ENCODE data around the gene MDFIC.

The MDFIC gene

DNA sequence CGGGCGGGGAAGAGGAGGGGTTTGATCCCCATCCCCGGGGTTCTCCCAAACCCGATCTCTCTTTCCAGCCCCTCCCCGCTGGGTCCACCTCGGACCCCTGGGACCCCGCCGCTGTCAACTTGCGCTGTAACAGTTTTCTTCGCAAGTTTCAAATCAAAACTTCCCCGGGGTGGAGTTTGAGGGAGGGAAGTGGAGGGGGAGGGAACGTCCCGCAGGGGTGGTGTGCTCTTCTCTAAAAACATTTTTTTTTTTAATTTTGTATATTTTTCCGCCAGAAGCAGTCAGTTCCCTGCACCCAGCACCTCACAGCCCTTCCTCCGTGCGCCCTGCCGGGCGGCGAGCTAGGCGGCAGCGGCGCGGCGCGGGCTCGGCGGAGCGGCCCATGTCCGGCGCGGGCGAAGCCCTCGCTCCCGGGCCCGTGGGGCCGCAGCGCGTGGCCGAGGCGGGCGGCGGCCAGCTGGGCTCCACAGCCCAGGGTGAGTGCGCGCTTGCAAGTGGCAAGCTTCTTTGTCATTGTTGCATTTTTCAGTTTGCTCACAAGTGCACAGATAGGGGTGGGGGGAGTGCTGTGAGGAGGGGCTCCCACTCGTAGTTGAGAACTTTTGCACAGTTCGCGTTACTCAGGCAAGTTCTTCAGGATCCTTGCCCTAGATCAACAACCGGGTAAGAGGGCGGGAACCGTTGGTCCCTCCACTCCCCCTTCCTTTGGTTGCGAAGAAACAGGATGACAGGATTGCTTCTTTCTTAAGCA, 933 bp downstream of the MDFIC start:
- peak; percentile 44 for DNase-seq
- Histone ChIP-seq H3K36me3 (replicated peaks) (no peaks in the 10 kb centered on the region), H3K4me3 (ENCODE audit: low read depth, low read length) (peak overlapping the region; percentile 77), H3K27ac (peak overlapping the region; percentile 62), H3K27me3 (replicated peaks) (no peaks in the 10 kb centered on the region)
- TF ChIP-seq CTCF (IDR thresholded peaks at IDR 0.05; ENCODE audit: low read depth, low read length, missing control alignments) = no peak
- in situ Hi-C loops (cut with HindIII; ENCODE audit: low pct_ligation_motif_present, low sequenced_read_pairs) = no loop called here

- no peak for DNase-seq
- in situ Hi-C loops (cut with HindIII; ENCODE audit: low pct_ligation_motif_present, low sequenced_read_pairs) = no loop called here
- no peaks in the 10 kb centered on the region for H3K36me3 ChIP-seq (replicated peaks)
Observed at GRCh38 chr7:114923403-114923713, 1.5 kb downstream of the MDFIC start.

GRCh38 chr7:114924038-114924712, 2.3 kb downstream of the MDFIC start:
- TF ChIP-seq CTCF (IDR thresholded peaks at IDR 0.05; ENCODE audit: low read depth, low read length, missing control alignments) = no peak
- in situ Hi-C loops (cut with HindIII; ENCODE audit: low pct_ligation_motif_present, low sequenced_read_pairs) = no loop called here
- H3K4me3 ChIP-seq (ENCODE audit: low read depth, low read length) = no peak overlapping the region
- no peak for DNase-seq
- no peaks in the 10 kb centered on the region for H3K36me3 ChIP-seq (replicated peaks)
- H3K27me3 ChIP-seq (replicated peaks) = no peaks in the 10 kb centered on the region
- no peak overlapping the region for H3K27ac ChIP-seq

More at GRCh38 chr7:114923403-114923713, 1.5 kb downstream of the MDFIC start:
- no peak for TF ChIP-seq CTCF (IDR thresholded peaks at IDR 0.05; ENCODE audit: low read depth, low read length, missing control alignments)
- Histone ChIP-seq H3K4me3 (ENCODE audit: low read depth, low read length) (peak overlapping the region; percentile 77), H3K27ac (peak overlapping the region; percentile 62), H3K27me3 (replicated peaks) (no peaks in the 10 kb centered on the region)

DNA sequence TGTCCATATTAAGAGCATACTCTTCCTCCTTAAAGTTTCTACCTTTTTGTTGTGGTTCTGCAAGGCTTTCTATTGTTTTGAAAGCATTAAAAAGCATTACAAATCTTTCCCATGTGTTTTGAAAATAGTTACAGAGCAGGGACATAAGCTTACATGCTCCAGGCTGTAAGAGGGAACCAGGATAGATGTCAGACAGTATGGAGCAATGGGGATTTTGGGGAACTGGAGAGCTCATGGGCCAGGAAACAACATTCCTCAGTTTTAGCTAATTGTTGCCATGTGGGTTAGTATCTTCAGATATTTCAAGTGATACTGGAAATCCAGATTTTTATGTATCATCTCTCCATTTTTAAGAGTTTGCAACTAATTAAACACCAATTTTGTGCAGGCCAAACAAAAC, 3.5 kb downstream of the MDFIC start:
- Histone ChIP-seq H3K27me3 (replicated peaks) (no peaks in the 10 kb centered on the region), H3K4me3 (ENCODE audit: low read depth, low read length) (no peak overlapping the region), H3K36me3 (replicated peaks) (no peaks in the 10 kb centered on the region), H3K27ac (no peak overlapping the region)
- no peak for TF ChIP-seq CTCF (IDR thresholded peaks at IDR 0.05; ENCODE audit: low read depth, low read length, missing control alignments)
- no peak for DNase-seq
- in situ Hi-C loops (cut with HindIII; ENCODE audit: low pct_ligation_motif_present, low sequenced_read_pairs) = no loop called here

DNA sequence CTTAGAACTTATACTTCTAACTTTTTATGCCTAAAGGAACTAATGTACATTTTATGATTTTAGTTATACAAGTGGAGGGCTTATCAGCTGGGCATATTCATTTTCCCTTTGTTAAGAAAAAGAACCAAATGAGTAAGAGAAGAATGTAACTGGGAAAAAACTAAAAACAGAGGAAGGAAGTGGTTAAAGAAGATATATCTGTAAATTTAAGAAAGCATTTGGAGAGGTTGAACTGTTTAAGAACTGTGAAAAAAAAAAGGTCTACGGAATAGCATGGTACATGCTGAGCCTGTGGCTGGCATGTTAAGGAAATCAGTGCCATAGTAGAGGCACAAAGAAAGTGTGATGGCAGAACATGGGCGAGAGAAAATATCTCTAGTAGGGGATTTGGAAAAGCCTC, 6.2 kb downstream of the MDFIC start:
- no peak for DNase-seq
- Histone ChIP-seq H3K36me3 (replicated peaks) (no peaks in the 10 kb centered on the region), H3K4me3 (ENCODE audit: low read depth, low read length) (no peak overlapping the region), H3K27me3 (replicated peaks) (no peaks in the 10 kb centered on the region), H3K27ac (no peak overlapping the region)
- no peak for TF ChIP-seq CTCF (IDR thresholded peaks at IDR 0.05; ENCODE audit: low read depth, low read length, missing control alignments)
- in situ Hi-C loops (cut with HindIII; ENCODE audit: low pct_ligation_motif_present, low sequenced_read_pairs) = no loop called here

All from brain microvascular endothelial cell (primary cell).